Right forelimb (tissue), 1 donor: Measurements from ENCODE around the gene CACNB2.
A peak's percentile ranks its signal among the peaks of the same experiment; 100 is the strongest.
"Not testable (repeated sequence)": the region's sequence is repeated elsewhere in the genome, so short reads cannot be mapped to it uniquely, and the experiment has no call there.

Experiments used
- DNase-seq: peaks from one replicate; pipeline ENCODE4 v3.0.0-alpha.2; 2018

CACNB2 gene

DNA sequence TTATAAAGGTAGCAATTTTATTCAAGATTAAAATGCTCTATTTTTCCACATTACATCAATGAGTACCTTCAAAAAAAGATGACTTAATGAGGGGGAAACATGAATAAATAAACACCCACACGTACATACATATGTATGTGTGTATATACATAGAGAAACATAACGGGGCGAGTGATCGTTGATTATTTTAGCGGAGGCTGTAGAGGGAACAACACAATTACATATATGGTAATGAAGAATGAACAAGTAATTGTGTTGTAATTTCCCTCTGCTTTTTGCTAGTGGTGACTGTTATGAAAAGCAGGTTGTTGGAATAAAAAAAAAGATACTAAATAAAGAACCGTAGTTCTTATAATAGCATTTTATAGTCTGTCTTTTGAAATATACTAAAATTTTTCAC is 63.2 kb downstream of the CACNB2 start:
- no peak for DNase-seq

DNA sequence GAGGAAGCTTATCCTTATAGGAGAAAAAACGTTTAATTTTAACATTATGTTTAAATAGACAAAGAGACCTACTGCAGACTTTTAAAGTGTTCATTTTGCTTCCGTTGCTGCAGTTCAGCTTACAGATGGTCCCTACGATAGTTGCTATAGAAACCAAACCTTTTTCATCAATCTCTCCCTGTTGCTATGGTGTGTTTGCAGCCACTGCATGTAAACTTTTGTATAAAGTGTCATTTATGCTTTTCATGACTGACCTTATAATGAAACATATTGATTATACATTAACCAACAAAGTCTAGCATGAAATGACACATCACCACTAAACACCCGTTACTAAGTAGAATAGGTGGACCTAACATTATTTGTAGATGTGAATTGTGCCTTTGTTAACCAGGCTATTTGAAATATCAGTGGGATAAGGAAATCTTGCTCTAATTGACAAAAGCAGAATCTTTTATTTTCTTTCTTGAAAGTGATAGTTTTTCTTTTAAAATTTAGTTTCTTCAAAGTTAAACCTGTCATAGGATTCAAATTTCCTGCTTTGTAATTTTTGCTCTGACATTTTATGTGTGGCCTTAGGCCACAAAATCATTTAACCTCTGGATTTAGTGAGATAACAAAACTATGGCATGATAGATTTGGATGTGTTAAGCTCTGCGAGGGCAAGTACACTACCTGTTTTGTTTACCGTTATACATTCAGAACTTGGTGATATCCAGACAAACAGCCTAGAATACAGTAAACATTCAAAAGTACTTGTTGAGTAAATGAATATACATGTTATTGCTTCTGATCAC is 64.0 kb downstream of the CACNB2 start:
- no peak for DNase-seq

DNA sequence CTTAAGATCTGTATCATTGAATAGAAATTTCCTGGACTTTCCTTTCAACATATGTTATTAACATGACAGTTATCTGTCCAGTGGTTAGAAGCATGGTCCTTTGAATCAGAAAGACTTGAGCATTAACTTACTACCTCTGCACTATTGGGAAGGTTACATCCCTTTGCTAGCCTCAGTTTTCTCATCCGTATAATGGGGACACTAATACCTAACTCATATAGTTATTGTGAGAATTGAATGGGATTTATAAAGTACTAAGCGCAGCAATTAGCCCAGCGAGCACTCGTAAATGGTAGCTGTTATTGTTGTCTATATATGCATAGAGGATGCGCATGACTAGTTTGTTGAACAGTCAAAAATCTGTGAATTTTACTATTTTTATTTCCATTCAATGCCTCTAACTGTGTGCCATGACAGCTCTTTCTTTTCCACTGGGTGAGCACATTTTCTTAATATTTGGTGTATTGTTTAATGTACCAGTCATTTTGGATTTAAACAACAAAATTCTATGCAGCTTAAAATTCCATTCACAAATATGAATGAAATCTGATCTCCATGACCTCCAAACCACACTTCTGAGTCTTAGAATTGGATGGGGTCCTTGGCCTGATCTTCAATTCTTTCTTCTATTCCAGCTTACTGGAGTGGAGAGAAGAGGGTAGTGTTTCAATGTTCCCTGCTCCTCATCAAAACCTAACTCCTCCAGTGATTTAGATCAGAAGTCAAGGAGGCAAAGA is 65.0 kb downstream of the CACNB2 start:
- DNase-seq = no peak

DNA sequence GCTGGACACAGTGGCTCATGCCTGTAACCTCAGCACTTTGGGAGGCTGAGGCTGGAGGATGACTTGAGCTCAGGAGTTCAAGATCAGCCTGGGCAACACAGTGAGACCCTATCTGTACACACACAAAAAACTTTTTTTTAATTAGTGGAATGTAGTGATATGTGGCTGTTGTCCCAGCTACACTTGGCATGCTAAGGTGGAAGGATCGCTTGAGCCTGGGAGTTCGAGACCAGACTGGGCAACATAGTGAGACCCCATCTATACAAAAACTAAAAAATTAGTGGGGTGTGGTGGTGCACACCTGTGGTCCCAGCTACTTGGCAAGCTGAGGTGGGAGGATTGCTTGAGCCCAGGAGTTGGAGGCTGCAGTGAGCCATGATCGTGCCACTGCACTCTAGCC is 68.0 kb downstream of the CACNB2 start:
- DNase-seq = not testable (repeated sequence)

DNA sequence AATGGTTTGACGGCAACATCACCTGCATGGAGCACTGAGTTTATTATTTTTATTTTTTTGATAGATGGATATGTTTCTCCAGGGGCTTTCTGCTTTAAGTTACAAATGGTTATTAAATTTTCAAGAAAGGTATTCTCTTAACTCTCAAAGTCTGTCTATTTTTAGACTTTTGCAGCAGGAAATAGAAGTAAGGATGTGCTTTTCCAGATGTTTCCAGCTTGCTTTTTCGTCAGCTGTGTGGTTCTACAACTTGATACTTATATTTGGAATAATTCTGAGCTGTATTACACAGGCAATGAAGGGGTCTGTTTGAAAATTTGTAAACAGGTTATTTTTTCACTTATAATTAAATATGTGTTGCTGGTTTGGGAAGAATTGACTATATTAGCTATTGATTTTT is 69.0 kb downstream of the CACNB2 start:
- DNase-seq = no peak

DNA sequence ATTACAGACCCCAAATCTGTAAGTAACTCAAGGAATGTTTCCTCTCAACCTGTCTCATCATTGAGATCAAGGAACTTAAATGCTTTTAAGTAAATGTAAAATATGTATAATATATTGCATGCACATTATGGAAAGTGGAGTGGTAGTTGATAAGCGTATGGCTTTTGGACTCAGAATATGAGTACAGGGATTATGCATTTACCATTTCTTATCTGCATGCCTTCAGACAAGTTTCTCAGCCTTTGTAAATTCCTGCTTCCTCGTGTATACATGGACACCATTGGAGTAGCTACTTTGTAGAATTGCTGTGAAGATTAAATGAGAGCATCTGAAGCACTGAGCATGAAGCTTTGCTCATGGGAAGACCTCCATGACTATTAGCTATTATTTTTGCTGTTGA is 70.5 kb downstream of the CACNB2 start:
- DNase-seq = no peak

DNA sequence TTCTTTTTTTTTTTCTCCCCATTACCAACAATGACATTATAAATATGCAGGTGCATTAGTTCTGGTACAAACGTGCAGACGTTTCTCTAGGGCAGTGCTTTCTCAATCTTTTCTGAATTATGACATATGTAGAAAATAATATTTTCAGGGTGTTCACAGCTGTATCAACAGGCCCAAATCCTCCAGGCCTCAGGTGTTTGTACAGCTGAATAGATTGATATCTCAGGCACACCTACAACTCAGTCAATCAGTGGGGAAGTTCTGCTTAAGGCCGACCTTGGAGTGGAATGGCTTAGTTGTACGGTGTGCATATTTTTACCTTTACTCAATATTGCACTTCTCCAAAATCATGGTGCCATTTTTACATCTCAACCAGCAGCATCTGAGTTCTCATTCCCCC is 71.6 kb downstream of the CACNB2 start:
- DNase-seq = no peak

DNA sequence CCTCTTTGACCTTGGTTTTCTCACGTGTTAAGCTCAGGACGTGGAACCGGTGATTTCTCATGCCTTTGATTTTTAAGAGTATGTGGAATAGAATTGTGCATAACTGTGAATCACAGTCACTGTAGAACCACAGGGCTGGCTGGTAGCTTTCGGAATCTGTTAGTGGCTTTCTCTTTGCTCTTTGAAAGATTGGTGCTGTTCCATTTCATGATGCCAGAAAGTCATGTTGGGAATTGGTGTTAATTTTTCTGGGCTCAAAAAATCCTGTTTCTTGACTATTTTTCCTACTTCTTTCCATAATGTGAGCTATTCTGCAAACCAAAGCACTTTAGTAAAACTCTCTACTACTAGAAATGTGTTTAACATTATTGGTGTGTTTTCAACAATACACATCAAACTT is 73.0 kb downstream of the CACNB2 start:
- no peak for DNase-seq

DNA sequence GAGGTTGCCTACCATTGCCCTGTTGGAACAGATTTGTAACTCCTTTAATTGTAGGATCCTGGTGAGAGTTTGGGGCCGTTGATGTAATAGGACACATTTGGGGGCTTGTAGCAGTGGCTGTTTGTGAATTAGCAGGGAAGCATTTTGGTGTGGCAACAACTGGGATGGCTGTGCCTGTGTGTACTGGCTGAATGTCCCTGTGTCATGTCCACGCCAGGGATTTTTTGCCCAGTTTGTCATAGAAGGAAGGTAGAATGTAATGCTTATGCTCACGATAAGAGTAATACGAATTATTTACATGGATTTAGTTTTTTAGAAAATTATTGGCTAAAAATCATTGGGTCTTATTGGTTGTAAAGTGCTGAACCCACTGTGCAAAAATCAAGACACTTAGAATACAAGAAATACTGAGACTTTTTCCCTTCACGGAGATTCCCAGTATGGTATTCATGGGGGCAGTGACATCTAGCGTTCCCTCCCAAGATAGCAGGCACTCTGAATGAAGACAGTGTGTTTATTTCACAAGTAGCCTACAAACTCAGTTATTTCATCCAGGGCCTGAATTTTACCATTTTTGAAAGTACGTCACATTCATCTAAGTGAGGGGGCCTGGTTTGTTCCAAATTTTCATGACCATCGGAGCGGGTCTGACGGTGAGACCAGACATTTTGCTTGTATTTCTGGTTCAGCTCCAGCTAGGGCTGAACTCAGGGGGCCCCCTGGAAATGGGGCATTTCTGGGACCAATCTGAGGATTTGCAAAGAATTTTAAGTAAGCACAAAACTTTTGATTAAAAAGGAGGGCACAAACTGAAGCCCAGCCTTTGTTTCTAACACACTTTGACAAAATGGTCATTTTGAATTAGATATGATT is 74.7 kb downstream of the CACNB2 start:
- peak; percentile 79 for DNase-seq

DNA sequence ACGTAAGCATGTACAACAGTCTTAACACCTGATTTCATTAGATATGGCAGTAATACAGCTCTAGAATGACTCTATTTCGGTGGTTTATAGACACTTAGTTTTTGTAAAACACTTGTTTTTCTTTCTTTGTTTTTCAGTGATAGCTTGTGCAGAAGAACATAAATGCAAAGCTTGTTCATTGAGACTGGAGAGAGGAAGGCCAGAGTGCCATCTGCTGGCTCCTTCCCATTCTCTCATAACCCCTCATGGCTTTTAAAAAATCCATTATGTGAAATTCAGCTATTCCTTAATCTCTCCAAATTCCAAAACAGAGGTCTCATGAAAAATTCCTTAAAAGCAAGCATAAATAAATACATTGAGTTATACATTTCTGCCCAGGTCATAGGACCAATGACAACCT is 76.3 kb downstream of the CACNB2 start:
- no peak for DNase-seq

DNA sequence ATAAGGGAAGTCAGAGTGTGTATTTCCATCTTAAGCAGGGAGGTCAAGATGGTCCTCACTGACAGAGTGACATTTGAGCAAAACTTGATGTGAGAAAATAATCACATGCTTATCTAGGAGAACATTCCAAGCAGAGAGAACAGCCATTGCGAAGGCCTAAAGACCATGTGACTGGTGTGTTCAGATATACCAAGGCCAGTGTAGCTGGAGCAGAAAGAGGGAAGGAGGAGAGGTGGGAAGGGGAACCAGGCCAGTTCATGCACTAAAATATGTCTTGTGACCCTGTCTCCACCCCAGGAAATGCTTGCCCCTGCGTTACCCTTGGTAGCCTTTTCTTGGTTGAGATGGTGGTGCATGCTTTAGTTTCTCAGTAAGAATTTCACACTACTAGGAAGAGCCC is 77.4 kb downstream of the CACNB2 start:
- DNase-seq = no peak

DNA sequence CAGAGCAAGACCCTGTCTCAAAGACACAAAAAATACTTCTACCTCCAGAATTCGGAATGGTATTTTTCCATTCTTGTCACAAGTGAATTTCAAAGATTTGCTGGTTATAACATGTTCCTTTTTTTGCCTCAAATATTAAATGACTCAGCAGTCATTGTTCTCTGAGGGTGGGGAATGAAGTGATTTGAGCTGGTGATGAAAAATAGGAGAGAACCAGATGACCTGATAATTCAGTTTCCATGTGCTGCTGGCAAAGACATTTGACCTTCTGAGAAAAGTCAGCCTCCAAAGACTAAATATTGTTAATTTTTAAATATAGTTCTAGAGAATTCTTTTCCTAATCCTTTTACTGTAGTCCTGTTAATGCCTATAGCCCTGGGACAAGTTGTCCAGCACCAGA is 78.9 kb downstream of the CACNB2 start:
- DNase-seq = no peak

DNA sequence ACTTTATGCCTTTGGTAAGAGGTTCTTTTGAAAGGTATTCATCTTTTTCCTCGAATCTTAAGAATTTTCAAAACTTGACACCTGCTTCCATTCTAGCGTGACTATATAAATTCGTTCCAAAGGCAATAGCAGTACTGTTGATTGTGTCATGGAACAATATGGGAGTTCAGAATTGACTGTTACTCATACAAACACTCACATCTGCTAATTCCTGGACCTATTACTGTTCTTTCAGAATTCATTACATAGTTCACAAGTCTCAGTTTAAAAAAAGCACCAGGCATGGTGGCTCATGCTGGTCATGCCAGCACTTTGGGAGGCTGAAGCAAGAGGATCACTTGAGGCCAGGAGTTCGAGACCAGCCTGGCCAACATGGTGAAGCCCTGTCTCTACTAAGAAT is 80.9 kb downstream of the CACNB2 start:
- DNase-seq = no peak

DNA sequence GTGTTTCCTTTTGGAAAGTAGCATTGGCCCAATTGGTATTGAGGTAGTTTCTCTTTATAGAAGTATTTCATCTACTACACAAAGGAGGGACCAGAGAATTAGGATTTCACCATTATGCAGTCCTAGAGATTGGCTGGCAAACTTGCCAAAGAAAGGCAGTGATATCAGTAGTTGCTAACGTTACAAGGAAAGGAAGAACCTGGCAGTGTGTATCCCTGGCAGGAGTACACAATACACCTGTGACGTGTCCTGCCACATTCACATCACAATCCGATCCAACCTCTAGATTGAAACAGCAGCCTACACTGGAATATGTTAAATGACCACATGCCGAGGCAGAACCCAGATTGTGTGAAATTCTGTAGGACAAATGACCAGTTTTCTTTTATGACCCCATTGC is 81.7 kb downstream of the CACNB2 start:
- no peak for DNase-seq

DNA sequence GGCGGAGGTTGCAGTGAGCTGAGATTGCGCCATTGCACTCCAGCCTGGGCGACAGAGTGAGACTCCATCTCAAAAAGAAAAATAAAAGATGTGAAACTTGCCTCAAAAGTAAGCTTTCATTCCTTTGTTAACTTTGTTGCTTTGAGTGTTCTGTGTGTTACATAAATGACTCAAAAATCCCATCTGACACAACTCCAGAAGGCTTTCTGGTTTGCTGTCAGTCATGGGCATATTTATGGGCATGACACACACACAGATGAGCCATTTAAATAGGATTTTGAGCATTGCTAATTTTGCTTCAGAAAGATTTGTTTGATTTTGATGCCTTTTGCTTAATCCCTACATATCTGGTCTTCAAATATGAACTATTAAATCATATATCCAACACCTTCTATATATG is 82.6 kb downstream of the CACNB2 start:
- no peak for DNase-seq

DNA sequence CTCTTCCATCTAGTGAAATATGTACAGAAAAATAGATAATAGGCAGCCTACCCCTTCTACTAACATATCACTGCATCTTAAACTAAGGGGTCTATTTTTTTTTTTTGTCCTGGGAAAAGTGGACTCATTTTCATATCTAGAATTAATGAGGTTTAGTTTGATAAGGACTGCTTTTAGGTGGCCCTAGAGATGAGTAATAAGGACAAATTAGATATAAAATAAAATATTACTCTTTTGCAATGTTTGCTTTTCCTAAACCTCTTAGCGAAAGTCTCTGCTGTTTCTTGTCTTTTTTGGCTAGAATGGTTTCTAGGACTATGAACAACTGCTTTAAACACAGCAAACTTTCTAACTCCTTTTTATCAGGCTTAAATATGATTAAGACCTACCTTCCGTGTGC is 83.7 kb downstream of the CACNB2 start:
- no peak for DNase-seq

DNA sequence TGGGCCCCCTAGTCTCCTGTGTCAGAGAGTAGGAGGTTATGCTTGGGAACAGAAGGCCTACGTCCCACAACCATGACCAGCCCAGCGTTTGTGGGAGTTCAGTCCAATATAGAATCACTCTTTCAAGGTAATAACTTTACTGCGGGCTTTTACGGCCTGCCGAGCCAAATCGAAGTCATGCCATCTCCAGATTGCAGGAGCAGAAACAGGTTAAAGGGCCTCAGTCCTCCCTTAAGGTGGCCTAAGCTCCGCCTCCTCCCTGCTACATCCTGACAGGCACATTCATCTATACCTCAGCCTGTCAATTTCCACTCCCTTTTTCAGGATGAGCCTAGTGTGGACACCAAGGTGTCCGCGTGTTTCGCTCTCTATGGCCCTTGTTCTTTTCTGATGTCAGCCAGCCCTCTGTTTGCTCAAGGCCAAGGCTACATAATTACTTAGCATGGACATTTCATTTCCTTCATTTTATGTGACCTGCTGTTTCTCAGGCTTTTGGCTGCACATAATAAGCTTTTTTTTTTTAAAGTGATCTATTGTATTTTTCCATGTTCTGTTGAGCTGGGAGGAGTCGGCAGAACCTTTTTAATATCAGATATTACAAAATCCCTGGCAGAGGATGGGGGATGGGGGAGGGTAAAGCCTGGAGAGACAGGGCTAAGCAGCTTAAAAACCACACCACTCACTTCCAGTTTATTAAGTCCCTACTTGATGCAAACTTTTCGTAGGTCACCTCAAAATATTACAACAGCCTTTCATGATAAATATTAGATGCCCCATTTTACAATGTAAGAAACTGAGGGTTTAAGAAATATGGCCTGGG is 84.6 kb downstream of the CACNB2 start:
- no peak for DNase-seq

DNA sequence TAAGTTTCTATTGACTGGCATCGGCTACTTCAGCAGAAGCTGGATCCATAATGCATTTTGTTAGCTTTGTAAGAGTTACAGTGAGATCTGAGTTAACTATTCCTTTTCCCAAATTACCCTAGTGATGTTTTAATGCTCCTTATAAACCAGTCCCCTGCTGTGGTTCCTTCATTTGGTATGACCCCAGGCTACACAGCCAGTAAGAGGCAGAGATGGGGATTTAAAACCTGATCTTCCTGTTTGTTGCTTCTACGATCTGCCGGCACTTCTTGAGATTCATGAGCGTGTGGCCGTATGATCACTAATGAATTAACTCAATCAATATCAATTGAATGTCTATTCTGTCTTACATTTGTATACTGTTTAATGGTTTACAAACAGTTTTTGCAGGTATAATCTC is 86.1 kb downstream of the CACNB2 start:
- no peak for DNase-seq

DNA sequence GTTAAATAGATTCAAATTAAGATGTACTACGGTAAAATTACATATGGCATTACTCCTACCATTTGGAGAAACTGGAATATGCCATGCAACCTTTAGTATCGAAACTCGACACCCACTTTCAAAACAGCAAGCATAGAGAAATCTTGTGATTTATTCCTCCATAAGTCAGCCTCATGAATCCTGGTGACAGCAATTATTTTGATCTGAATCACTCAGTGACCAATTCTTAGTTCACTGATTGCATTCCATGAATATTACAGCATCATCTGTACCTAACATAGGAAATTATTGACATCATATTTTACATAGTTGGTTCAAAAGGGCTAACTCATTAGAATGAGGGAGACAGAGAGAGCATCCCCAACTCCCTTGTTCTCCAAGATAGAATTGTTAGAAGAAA is 89.6 kb downstream of the CACNB2 start:
- DNase-seq = no peak

DNA sequence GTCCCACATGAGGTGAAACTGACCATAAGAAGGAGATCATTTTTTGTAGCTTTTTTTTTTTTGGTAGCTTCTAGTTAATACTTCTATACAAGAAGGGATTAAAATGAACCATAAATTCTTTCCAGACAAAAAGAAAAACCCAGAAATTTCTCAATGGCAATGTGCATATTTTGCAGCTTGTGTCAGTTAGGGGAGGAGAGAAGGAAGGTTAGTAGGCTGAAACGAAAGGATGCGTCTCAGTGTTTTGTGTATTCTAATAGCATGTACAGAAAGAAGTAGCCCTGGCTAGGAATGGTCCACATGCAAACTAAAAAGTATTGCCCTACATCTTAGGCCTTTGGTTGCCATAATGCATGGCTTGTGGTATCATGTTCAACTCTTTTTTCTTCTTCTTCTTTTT is 90.6 kb downstream of the CACNB2 start:
- no peak for DNase-seq

DNA sequence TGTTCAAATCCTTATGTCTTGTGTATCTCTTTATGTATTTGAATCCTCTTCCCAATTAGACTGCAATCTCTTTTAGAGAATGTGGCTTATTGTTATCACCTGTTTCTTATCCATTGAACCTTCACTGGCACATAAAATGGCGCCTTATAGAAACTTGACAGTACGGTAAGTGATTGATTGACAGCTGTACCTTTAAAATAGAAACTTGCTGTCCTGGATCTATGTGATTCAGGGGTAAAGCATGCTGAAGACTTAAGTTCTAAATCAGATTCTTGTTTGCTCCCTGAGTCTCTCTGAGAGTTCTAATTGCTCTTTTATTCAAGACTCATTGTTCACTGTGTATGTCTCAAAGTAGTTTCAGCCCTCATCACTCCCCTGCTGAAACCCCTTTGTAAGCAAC is 91.3 kb downstream of the CACNB2 start:
- no peak for DNase-seq

DNA sequence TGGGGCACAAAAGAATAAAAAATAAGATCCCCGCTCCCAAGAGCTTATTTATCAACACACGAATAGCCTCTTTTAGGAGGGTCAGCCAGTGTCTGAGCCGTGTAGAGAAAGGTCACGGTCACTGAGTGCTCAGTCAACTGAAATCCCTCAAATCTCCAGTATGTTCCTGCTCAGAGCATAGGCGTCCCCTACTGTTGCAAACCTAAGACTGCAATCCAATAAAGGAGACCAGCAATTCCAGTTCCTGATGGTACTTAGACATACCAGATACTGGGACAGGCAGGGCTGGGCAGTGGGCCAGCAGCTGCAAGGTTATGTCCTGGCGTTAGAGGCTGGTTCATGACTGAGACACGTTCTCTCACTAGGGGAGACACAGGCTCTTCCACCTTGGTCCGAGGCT is 93.6 kb downstream of the CACNB2 start:
- no peak for DNase-seq

DNA sequence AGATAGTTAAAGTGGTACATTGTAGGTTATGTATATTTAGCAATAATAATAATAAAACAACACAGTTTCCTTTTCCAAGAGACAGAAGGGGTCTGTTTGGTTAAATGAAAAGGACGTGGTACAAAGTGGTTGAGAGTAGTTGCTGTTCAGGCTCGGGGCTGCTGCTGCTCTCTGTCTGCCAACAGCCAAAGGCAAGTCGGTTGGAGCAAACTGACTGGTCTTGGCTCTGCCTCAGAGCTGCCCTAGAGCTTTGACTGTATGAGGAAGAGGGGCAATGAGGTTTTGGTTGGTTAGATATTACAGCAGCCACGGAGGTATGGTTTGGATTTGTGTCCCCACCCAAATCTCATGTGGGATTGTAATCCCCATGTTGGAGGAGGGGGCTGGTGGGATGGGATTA is 95.3 kb downstream of the CACNB2 start:
- DNase-seq = no peak
